Activated CD8-positive, alpha-beta T cell treated with anti-CD3 and anti-CD28 coated beads for 36 hours (primary cell): ENCODE measurements around the gene RAPGEF5. TPM values are rescaled to one million over a fixed set of nuclear protein-coding genes. Genes with fewer than 3 reads are reported as not detected.

Experiments
- ATAC-seq: fragments of 200-7000 bp; cut with Tn5 transposase; one replicate; pipeline ENCODE4 v1.10.0; 2021; ENCODE audit warnings: mild to moderate bottlenecking, moderate library complexity
- CTCF ChIA-PET: fragments of 350-600 bp; sonication (Branson Sonifier 250); formaldehyde crosslinking; loops from one replicate; lab custom pipeline; 2021; ENCODE audit warnings: antibody characterized with exemption; lab: Charles Lee
- POLR2A ChIA-PET: fragments of 350-600 bp; sonication (Branson Sonifier 250); formaldehyde crosslinking; loops from one replicate; lab custom pipeline; 2021; ENCODE audit warnings: antibody characterized with exemption; lab: Charles Lee
- DNase-seq: peaks from one replicate; pipeline ENCODE4 v3.0.0-alpha.2; 2020
- H3K27ac Mint-ChIP-seq: one replicate; pipeline ENCODE4 v1.8.0; 2021; ENCODE audit warnings: mild to moderate bottlenecking, mixed read lengths
- H3K27me3 Mint-ChIP-seq: one replicate; pipeline ENCODE4 v1.8.0; 2021; ENCODE audit warnings: mixed read lengths
- H3K36me3 Mint-ChIP-seq: one replicate; pipeline ENCODE4 v1.8.0; 2021; ENCODE audit warnings: low read depth, mixed read lengths
- H3K4me1 Mint-ChIP-seq: one replicate; pipeline ENCODE4 v1.8.0; 2021; ENCODE audit warnings: low read depth, mixed read lengths
- H3K4me3 Mint-ChIP-seq: one replicate; pipeline ENCODE4 v1.8.0; 2021; ENCODE audit warnings: mild to moderate bottlenecking, moderate library complexity, mixed read lengths
- H3K9me3 Mint-ChIP-seq: one replicate; pipeline ENCODE4 v1.8.0; 2021; ENCODE audit warnings: mixed read lengths
- CTCF ChIP-seq: fragments of 200-600 bp; IDR thresholded peaks from one replicate; pipeline ENCODE4 v1.8.0; 2022; ENCODE audit warnings: antibody characterized with exemption, mild to moderate bottlenecking
- intact Hi-C: fragments of 100-400 bp; cut with micrococcal nuclease; formaldehyde crosslinking; loops from one replicate; pipeline ENCODE4 v1.10.0; 2022
- total RNA-seq, 2 experiments: library from RNA; stranded (reverse); gene quantifications; one replicate each; pipeline ENCODE4 v1.2.3, GENCODE V29; 2021

Gene RAPGEF5
- total RNA-seq, 2 experiments from 2014 or later = 0.92 to 0.99 TPM

- CTCF ChIA-PET = no interaction called here
- no peak overlapping the region for H3K27ac Mint-ChIP-seq
- no peaks in the 10 kb centered on the region for H3K4me1 Mint-ChIP-seq
- intact Hi-C loops = no loop called here
- no peaks in the 10 kb centered on the region for H3K9me3 Mint-ChIP-seq
- no peak overlapping the region for H3K4me3 Mint-ChIP-seq
- no peak for TF ChIP-seq CTCF
- POLR2A ChIA-PET = interaction anchor here (1.4 kb wide), 1 partner anchor 10 kb away, joined by 3 read pairs; no protein-coding TSS in a partner anchor
- ATAC-seq (no peak), DNase-seq (no peak)
- H3K27me3 Mint-ChIP-seq = peaks cover 3% of the 10 kb centered on the region
- H3K36me3 Mint-ChIP-seq = no peaks in the 10 kb centered on the region
Measured at GRCh38 chr7:22372863-22373262, 15.9 kb upstream of the RAPGEF5 start.

DNA sequence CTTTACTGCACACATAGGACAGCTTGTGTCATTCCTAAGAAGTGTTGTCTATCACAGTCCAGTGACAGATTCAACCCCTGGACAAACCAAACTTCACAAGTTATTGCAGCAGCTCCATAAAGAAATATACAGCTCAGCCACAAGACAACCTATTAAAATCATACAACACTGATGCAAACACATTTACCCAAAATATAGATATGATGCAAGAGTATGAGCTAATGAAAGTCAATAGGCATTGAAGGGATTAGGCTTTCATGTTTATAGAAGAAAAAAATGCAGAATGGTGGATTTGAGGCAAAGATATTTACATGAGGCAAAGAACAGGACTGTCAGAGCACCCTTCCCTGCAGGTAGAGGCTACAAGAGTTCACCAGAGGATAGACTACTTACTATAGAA lies 14.9 kb upstream of the RAPGEF5 start:
- POLR2A ChIA-PET = interaction anchor here (1.4 kb wide), 1 partner anchor 11 kb away, joined by 3 read pairs; no protein-coding TSS in a partner anchor
- DNase-seq (no peak), ATAC-seq (no peak)
- Mint-ChIP-seq H3K4me1 (no peaks in the 10 kb centered on the region), H3K9me3 (no peaks in the 10 kb centered on the region), H3K27me3 (peaks cover 3% of the 10 kb centered on the region), H3K27ac (no peak overlapping the region), H3K36me3 (no peaks in the 10 kb centered on the region), H3K4me3 (no peak overlapping the region)
- intact Hi-C loops = no loop called here
- CTCF ChIA-PET = no interaction called here
- no peak for TF ChIP-seq CTCF

GRCh38 chr7:22364900-22365299 lies 7.9 kb upstream of the RAPGEF5 start:
- no peak for DNase-seq
- H3K4me1 Mint-ChIP-seq = no peaks in the 10 kb centered on the region
- no peak for TF ChIP-seq CTCF
- intact Hi-C loops = no loop called here
- ChIA-PET POLR2A (no interaction called here), CTCF (interaction anchor here (1.8 kb wide), 1 partner anchor 9 kb away, joined by 6 read pairs; no protein-coding TSS in a partner anchor)
- H3K27me3 Mint-ChIP-seq = peaks cover 4% of the 10 kb centered on the region
- no peak for ATAC-seq
- H3K9me3 Mint-ChIP-seq = no peaks in the 10 kb centered on the region
- H3K36me3 Mint-ChIP-seq = no peaks in the 10 kb centered on the region
- H3K4me3 Mint-ChIP-seq = no peak overlapping the region
- no peak overlapping the region for H3K27ac Mint-ChIP-seq

- intact Hi-C loops = no loop called here
- H3K36me3 Mint-ChIP-seq = no peaks in the 10 kb centered on the region
- no peak overlapping the region for H3K4me3 Mint-ChIP-seq
- no peak for TF ChIP-seq CTCF
- H3K27ac Mint-ChIP-seq = no peak overlapping the region
- DNase-seq (no peak), ATAC-seq (no peak)
- peaks cover 5% of the 10 kb centered on the region for H3K27me3 Mint-ChIP-seq
- POLR2A ChIA-PET = no interaction called here
- H3K4me1 Mint-ChIP-seq = no peaks in the 10 kb centered on the region
- CTCF ChIA-PET = interaction anchor here (1.8 kb wide), 1 partner anchor 8 kb away, joined by 6 read pairs; no protein-coding TSS in a partner anchor
- no peaks in the 10 kb centered on the region for H3K9me3 Mint-ChIP-seq
Measured at GRCh38 chr7:22363756-22364422, 6.9 kb upstream of the RAPGEF5 start.

DNA sequence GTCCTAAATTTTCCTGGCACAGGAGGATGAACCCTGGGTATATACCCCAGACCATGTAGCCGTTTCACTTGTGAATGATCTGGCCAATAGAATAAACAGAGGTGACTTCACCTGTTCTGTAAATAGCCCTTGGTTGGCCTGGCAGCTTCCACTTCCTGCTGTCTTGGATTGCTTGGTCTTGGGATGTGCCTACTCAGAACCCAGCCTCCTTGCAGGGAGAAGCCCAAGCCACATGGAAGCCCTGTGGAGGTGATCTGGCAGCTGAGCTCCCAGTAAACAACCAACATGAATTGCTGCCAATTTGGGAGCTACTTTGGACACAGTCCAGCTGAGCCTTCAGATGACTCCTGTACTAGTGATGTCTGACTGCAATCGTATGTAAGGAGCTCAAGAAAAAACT lies 4.8 kb upstream of the RAPGEF5 start:
- Mint-ChIP-seq H3K27me3 (peaks cover 16% of the 10 kb centered on the region), H3K27ac (no peak overlapping the region)
- CTCF ChIA-PET = no interaction called here

More for the DNA sequence above, 4.8 kb upstream of the RAPGEF5 start:
- intact Hi-C loops = no loop called here
- Mint-ChIP-seq H3K4me1 (peaks cover 3% of the 10 kb centered on the region), H3K9me3 (no peaks in the 10 kb centered on the region), H3K4me3 (no peak overlapping the region), H3K36me3 (no peaks in the 10 kb centered on the region)
- no peak for DNase-seq
- POLR2A ChIA-PET = no interaction called here
- TF ChIP-seq CTCF = no peak
- no peak for ATAC-seq
